Pulmonary artery endothelial cell (primary cell): ENCODE results near the gene ANKRD33B. TPM values are rescaled to one million over a fixed set of nuclear protein-coding genes. Genes with fewer than 3 reads are reported as not detected.
"Not testable (repeated sequence)": the region's sequence is repeated elsewhere in the genome, so short reads cannot be mapped to it uniquely, and the experiment has no call there.

Source experiments
- DNase-seq: peaks from one replicate; pipeline ENCODE4 v3.0.0-alpha.2; 2011; ENCODE audit warnings: low read depth, low spot score
- total RNA-seq: library from RNA; depleted of rRNA; stranded (reverse); fragments of >200 nt; gene quantifications from 2 replicates; pipeline ENCODE4 v1.2.3, GENCODE V29; 2014

Gene ANKRD33B
- total RNA-seq, 1 donor from 2014 or later, result 6.6 TPM

DNA sequence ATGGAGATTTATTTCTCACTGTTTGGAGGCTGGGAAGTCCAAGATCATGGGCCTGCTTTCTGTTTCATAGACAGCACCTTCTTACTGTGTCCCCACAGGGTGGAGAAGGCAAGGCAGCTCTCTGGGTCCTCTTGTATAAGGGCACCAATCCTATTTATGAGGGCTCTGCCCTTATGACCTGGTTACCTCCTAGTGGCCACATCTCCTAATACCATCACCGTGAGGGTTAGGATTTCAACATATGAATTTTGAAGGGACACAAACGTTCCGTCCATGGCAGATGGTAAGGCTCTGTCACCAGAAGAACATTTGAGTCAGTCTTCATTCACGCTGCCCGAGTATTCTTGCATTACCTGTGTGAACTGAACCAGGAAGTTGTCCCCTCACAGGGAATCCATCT lies 48.4 kb downstream of the ANKRD33B start:
- DNase-seq, result no peak

DNA sequence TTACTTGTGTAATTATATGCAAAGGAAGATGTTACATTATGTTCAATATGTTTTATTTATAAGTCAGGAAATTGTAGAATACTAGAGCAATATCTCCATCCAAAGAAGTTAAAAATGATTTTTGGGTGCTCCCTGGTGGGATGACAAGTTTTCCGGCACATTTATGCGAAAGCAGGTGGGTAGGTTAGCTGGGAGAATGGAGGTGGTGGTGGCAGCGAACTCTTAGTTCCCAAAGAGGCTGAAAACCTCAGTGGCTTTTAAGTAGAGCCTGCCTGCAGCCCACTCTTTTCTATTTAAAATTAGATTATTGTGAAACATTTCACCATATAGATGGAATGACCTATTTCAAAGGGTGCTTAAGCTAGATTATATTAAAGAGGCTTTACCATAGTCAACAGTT lies 51.8 kb downstream of the ANKRD33B start:
- no peak for DNase-seq

DNA sequence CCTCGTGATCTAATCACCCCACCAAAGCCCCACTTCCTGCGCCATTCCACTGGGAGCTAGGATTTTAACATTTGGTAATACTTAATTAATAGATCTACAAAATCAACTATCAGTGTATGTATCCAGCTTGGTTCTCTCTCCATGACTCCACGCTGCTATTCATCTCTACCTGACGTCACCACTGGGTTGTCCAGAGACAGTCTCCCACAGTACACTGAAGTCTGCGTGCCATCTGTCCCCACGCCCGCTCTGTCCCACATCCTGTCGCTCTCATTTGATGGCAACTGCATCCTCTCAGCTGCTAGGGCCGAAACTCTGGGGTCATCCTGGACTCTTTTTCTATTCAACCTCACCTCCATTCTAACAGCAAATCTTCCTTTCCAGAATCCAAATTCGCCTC lies 53.2 kb downstream of the ANKRD33B start:
- DNase-seq, result no peak

DNA sequence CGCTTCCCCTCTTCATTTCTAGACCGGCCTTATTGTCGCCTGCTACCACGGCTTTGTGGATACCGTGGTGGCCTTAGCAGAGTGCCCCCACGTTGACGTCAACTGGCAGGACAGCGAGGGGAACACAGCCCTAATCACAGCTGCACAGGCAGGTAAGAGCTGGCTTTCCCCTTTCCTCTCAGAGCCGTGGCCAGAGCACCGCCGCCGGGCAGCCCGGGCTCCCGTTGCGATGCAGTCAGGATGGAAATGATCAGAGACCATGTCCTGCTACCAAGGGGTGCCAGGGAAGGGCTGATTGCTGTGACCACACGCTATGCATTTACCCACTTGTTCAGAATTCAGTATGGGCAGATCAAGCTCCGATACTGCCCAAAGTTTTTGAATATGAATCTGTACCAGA lies 54.4 kb downstream of the ANKRD33B start:
- DNase-seq, result no peak

DNA sequence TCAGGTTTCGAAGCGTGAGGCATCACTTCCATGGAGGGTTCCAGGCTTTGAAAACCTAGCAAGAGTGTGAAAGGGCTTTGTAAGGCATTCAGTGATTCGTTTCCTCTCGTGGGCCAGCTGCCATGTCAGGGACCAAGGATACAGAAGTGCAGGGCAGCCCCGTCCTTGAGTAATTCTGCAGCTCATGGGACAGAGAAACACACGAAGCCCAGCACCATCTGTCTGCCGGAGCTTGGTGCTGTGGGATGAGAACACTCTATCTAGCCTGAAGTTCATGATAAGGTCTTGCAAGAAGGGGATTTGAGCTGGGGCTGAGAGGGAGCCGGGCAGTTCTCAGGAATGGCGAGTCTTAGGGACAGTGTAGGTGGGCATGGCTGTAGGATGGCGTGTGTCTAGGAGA lies 55.8 kb downstream of the ANKRD33B start:
- no peak for DNase-seq

DNA sequence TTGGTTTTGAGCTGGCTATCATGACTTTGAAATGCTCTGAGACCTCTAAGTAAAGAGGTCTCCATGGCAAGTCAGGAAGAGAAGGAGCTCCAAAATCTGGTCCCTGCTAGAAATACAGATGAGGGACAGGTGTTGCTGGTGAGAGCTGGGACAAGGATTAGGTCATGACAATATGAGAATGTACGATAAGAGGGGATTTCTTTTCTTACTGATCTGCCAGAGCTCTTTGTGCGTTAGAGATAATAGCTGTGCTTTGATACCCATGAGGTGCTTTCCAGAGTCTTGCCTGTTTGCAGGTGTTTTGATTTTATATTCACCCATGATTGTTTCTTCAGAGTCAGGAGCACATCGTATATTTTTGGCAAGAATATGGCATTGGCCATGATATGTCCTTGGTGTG lies 56.5 kb downstream of the ANKRD33B start:
- DNase-seq, result no peak

DNA sequence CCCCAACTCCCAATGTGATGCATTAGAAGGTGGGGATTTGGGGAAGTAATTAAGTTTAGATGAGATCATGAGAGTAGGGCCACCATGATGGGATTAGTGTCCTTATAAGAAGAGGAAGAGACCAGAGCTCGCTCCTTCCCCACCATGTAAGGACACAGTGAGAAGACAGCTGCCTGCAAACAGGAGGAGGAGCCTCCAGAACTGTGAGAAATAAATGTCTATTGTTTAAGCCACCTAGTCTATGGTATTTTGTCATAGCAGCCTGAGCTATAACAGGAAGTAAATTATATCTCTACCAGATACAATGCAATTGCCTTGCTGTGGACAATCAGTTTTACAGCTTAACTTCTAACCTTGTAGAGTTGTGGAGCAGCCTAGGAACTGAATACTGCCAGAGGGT lies 58.0 kb downstream of the ANKRD33B start:
- no peak for DNase-seq

DNA sequence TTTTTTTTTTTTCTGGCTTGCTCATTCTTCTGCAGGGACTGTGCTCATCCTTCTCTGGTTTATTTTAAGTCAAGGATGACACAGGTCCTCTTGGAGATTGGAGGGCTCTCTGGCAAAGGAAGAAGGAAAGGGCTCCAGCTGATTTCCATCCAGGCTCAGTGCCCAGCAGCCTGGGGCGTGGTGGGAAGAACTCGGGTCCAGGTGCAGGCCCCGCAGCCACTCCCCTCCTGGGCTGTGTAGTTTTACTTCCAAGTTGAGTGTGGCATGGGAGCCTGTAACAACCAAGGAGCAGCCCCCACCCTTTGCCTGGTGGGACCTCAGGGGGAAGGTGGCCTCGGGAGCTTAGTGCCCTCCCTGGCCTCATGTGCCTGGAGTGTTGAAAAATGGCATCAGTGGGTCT lies 58.9 kb downstream of the ANKRD33B start:
- DNase-seq, result no peak

DNA sequence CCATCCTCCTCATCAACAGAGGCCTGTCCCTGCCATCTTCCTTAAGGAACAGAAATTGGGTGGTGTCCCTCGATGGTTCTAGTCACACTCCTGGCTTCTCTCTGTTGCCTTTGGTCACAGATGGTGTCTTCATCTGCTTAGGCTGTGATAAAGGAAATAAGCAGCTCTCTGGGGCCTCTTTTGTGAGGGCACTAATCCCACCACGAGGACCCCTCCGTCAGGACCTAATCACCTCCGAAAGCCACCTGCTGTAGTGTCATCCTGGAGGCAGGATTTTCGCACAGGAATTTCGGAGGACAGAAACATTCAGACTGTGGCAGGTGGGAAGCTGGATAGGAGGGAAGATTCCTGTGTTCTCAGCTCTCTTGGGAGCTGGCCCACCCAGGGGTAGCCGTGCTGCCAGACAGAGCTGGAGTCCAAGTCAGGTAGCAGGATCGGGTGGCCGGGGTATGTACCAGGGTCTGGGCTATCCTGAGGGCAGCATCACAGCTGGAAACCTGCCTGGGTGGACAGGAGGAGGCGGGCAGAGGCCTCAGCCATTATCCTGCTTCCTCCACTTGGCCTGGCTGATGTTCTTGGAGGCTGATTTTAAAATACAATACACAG lies 59.5 kb downstream of the ANKRD33B start:
- DNase-seq, result no peak

DNA sequence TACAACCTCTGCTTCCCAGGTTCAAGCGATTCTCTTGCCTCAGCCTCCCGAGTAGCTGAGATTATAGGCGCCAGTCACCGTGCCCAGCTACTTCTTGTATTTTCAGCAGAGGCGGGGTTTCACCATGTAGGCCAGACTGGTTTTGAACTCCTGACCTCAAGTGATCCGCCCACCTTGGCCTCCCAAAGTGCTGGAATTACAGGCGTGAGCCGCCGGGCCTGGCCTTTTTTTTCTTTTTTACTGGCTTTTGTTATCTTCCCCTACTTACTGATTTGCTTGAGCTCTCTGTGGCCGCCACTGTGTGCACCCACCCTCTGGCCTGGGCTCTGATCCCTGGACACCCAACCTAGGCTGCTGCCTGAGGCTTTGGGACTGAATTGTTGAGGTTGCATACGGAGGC lies 60.3 kb downstream of the ANKRD33B start:
- no peak for DNase-seq

DNA sequence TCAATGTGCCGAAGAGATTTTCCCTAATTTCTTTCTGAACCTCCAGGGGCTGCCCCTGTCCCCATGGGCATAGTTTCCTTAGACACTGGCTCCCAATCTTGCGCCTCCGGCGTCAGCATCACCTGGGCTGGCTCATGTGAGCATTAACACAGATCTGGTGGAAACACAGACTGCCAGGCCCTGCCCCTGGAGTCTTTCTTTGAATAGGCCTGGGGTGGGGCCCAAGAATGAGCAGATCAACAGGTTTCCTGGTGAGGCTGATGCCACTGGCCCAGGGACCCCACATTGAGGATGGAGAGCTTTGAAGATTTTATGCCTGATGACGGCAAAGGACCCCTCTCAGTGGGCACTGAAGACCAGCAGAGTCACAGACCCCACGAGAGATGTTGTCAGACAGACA lies 60.8 kb downstream of the ANKRD33B start:
- no peak for DNase-seq

DNA sequence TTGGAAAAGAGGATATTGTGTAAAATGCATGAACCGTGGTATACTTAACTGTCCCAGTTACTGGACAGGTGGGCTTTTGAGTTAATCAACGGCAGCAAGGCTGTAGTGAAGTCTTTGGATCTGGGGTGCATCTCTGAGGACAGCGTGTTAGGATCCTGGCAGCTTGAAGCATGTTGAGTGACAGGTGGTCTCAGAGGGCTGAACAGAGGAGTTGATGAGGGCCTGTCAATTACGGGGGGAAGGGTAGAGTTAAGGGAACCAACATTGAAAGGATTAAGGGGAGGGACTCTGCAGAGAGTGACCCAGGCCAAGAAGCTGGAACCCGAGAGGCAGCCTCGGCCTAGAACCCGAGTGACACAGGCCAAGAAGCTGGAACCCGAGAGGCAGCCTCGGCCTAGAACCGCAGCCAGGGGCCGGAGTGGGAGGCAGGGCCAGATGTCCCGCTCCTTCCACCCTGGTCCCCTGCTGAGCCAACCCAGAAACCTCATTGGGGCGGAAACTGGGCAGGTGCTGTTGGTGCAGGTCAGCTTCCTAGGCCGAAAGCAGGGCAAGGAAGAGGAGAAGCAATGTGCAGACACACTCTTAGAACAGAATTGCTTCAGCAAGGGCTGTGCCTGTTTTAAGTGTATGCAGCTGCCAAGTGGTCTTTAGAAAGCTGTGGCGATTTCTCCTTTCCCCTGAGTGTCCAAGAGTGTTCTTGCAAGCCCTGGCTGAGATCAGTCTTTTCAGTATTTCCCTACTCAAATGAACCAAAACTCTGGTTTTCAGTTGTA lies 62.0 kb downstream of the ANKRD33B start:
- DNase-seq, result no peak

DNA sequence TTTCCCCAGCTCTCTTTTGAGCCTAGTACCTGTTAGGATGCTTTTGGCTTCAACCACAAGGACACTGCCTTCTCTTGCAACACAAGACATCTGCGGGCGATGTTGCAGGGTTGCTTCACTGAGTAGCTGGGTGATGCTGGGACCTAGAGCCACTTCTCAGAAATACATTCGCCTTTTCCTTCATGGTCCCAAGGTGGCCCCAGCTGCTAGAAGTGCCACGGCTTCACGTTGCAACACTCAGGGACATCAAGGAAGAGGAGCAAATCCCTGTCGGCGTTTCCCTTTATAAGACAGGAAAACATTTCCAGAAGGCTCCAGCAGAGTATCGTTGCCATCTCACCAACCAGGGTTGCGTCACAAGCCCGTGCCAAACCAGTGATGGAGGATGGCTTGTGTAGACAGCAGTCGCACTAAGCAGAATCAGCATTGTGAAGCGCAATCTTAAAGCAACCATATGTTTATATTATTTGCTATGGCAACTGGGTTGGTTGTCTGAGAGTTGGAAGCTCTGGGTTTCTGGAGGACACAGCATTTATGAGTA lies 62.7 kb downstream of the ANKRD33B start:
- no peak for DNase-seq

DNA sequence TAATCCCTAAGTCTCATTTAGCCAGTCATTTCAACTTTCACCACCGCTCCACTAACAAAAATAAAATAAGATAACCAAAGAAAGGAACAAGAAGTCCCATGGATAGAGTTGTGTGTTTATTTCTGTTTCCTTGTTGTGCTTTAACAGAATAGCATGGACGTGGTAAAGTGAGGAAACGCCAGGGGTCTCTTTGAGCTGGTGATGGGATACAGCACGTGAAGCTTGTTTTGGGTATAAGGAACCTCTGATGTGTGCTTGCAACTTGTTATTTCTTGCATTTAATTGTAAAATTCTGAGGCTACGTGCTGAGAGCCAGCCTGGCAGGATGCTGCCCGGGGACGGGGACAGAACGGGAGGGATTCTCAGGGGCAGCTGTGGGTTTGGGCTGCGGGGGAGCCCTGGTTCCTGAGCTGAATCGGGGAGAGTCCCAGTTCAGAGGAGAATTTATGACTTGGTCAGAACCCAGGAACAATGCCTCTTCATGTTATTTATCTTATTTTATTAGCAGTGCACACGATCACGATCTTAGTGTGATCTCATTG lies 63.4 kb downstream of the ANKRD33B start:
- DNase-seq, result no peak

DNA sequence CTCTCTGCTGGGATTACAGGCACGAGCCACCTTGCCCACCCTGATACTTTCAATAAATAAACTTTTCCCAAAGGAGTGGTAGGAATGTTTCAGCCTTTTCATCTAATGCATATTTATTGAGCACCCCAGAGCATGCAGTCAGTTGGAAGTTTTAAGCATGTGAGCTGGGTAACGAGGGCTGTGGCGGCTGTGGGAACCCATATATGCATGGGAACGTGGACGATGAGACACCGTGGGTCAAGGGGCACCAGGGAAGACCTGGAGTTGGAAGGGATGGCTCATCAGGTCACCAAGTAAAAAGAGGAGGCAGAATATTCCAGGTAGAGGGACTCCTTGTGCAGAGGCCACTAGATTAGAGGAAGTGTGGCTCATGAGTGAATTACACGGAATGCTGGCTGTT lies 64.7 kb downstream of the ANKRD33B start:
- no peak for DNase-seq

DNA sequence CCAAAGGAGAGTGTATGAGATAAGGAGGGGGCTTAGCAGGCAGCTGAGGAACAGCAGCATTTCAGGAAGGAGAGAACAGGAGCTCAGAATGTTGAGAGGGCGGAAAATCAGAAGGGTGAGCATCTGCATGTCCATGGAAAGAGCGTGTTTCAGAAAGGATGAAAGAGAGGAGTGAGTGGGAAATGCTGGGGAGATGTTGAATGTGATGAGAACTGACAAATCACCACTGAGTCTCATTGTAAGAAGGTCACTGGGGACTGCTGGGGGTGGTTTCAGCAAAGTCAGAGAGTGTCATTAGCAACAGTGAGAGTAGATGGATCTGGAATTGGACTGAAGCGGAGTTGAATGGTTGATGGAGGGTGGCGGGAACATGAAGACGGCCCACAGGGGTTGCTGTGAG lies 65.8 kb downstream of the ANKRD33B start:
- no peak for DNase-seq

DNA sequence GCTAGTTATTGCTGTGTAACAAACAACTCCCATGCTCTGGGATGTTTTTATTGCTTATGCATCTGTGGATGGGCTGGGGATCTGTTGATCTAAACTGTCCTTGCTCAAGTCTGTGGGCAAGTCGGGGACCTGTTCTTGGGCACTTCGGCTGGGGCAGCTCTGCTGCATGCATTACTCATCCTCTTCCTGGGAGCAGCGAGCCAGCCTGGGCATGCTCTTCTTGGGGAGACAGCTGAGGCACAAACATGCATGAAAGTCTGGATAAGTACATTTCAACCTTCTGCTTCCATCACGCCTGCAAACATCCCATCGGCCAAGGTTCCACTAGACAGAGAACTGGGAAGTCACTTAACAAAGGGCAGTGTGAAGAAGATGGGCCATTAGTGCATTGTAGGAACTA lies 66.3 kb downstream of the ANKRD33B start:
- no peak for DNase-seq

DNA sequence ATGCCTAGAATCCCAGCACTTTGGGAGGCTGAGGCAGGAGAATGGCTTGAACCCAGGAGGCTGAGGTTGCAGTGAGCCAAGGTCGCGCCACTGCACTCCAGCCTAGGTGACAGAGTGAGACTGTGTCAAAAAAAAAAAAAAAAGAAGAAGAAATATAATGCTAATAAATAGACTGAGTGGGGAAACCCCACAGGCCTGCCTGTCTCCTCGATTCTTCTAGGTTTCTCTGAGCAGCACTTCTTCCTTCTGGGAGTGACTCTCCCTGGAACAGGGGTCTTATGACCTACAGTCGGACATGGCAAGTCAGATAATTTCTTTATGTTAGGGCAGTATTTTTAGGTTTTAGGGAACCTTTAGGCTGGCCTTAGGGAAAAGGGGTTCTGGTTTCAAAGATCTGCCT lies 66.9 kb downstream of the ANKRD33B start:
- DNase-seq, result not testable (repeated sequence)

DNA sequence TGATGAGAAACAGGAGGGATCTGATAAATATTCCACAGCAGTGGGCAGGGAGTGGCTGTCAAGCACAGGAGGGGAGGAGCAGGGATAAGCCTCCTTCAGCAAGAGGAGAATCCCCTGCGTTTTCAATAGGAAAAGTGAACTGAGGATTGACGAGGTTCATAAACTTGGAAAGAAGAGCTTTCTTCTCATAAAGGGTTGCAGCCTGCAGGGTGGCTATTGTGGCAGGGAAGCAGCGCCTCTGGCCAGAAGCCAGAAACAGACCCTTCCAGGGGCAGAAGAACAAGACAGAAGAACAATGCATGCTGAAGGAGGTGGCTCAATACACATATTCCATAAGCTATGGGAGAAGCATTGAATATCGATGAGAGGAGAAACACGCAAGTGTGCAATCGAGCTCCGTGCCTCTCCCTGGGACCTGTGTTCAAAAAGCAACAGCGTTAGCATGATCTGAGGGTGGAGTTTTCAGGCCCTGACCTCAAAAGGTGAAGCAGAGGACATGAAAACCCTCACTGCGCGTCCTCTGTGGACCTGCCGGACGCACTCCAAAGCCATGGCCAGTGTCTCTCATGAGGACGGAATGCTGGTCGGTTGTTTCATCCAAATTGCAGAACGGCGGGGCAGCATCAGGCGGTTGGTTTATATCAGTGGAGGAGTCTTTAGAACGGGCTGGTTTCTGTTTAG lies 67.6 kb downstream of the ANKRD33B start:
- no peak for DNase-seq

DNA sequence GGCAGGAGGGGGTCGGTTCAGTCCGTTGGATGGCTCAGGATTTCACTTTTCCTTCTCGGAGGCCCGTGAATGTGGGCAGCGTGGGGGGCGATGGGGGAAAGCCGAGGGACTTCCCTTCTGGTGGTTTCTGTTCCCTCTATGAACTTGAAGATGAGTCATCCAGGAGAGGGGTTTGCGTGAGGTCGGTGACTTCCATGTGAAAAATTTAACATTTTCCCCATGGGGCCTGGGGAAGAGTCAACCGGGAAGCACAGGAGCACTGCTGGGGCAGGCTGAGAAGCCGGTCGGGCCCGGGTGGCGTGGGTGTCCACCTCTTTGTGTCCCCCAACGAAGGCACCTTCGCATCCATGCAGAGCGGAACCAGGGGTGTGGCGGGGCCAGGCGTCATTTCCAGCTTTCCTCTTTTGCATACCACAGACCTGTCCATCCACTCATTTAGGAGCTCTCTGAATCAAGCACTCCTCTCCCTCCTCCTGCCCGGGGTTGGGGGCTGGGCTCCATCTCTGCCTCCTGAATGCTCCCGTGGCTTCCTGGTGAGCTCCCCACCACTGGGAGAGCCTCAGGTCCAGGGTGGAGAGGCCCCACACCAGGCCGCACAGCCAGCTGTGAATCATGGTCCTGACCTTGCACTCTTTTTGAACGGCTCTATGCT lies 68.4 kb downstream of the ANKRD33B start:
- no peak for DNase-seq

DNA sequence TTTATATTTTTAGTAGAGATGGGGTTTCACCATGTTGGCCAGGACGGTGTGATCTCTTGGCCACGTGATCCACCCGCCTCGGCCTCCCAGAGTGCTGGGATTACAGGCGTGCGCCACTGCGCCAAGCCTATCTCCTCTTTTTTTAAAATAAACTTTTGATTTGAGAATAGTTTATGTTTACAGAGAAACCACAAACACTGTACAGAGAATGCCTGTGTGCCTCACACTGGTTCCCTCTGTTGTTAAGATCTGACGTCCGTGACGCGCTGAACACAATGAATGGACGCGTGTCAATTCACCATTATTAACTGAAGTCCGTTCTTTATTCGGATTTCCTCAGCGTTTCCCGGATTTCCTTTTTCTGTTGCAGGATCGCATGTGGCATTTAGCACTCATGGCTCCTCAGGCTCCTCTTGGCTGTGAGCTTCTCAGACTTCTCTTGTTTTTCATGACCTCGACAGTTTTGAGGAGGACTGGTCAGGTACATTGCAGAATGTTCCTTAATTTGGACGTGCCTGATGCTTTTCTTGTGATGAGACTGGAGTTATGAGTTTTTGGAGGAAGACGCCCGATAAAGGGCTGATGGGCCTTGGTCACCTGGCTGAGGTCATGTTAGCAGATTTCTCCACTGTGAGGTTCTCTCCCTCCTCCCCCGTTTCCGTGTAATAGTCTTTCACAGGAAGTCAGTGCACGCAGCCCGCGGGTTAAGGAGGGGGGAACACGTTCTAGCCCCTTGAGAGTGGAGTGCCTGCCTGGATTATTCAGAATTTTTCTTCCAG lies 69.6 kb downstream of the ANKRD33B start:
- DNase-seq, result no peak
